Body of pancreas (tissue), 4 donors: ENCODE measurements around the gene TP53I13. TPM values are rescaled to one million over a fixed set of nuclear protein-coding genes. Genes with fewer than 3 reads are reported as not detected.

Source experiments
- ATAC-seq: fragments of 150-250 bp; one replicate; pipeline ENCODE4 v1.9.1; 2016
- DNase-seq, 4 donors: peaks; one replicate each; pipeline ENCODE4 v3.0.0-alpha.2; 2019
- H3K27ac ChIP-seq, 4 donors: fragments of 200-600 bp; sonication (generic); 1 replicate in 3 of 4; 2 replicates in 1 of 4; pipeline versions ENCODE4 v1.5.1 to v1.6.1; 2016 to 2019; ENCODE audit warnings: mild to moderate bottlenecking in 1 of 4, mixed read lengths in 1 of 4, moderate library complexity in 1 of 4
- H3K27me3 ChIP-seq, 2 donors: fragments of 200-600 bp; sonication (generic); one replicate each; pipeline ENCODE4 v1.6.0; 2016; ENCODE audit warnings: mild to moderate bottlenecking in 1 of 2
- H3K36me3 ChIP-seq, 2 donors: fragments of 200-600 bp; sonication (generic); replicated peaks in 1 of 2; 2 replicates each; pipeline ENCODE4 v1.5.1; 2016; ENCODE audit warnings: low read depth in 2 of 2; ENCODE audit not compliant: insufficient read depth in 1 of 2
- H3K4me1 ChIP-seq: fragments of 200-600 bp; sonication (generic); one replicate; pipeline ENCODE4 v1.6.0; 2016
- H3K4me3 ChIP-seq, 2 donors: fragments of 200-600 bp; sonication (generic); 1 replicate in 1 of 2; 2 replicates in 1 of 2; pipeline ENCODE4 v1.5.1; 2016 to 2019
- H3K9me3 ChIP-seq, 3 donors: fragments of 200-600 bp; sonication (generic); 1 replicate in 2 of 3; 2 replicates in 1 of 3; pipeline ENCODE4 v1.5.1; 2016
- CTCF ChIP-seq, 7 experiments: fragments of 450-650 bp in 4 of 7; fragments of 200-600 bp in 3 of 7; sonication (generic) in 3 of 7; IDR thresholded peaks; one replicate each; pipeline ENCODE4 v1.5.1; 2016 to 2019; ENCODE audit warnings: antibody characterized with exemption in 7 of 7
- POLR2A ChIP-seq, 3 donors: fragments of 450-650 bp; IDR thresholded peaks; one replicate each; pipeline ENCODE4 v1.6.1; 2016; ENCODE audit warnings: antibody characterized with exemption in 3 of 3, mild to moderate bottlenecking in 2 of 3
- WGBS, 2 donors: methylation state at CpG; one replicate each; pipeline ENCODE4 v1.1.5; 2017; 5-methylcytosine and 5-hydroxymethylcytosine counted together
- intact Hi-C: fragments of 100-400 bp; cut with DNase I; formaldehyde crosslinking; loops from one replicate; pipeline ENCODE4 v1.15.1; 2023
- total RNA-seq, 2 donors: library from RNA; depleted of rRNA; stranded (reverse); fragments of >200 nt; gene quantifications; one replicate each; pipeline ENCODE4 v1.1.0, GENCODE V29; 2016

The TP53I13 gene
- total RNA-seq, 2 donors from 2014 or later = 56.3 to 62.3 TPM

DNA sequence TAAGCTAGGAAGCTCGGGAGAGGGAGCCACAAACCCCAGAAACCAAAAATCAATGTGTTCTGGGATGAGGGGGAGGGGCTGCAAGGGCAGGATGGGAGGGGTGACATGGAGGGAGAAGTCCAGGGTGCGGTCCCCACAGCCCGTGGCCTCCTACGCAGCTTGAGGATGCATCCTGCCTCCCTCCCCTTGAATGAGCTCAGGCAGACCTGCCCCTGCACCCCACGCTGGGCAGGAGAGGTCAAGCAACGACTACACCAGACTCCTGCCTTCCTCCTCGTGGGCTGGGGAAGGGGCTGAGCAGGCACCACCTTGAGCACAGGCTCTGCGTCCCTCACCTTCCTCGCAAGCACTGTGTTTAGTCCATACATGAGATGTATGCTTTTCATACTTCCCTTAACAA is 28.3 kb downstream of the TP53I13 start:
- ATAC-seq (no peak), DNase-seq (no peak)
- Histone ChIP-seq H3K27ac (no peak overlapping the region), H3K4me3 (no peak overlapping the region), H3K36me3 (no peaks in the 10 kb centered on the region), H3K27me3 (no peaks in the 10 kb centered on the region), H3K4me1 (peaks cover 21% of the 10 kb centered on the region), H3K9me3 (no peaks in the 10 kb centered on the region)
- no peak for TF ChIP-seq CTCF (IDR thresholded peaks at IDR 0.05)
- TF ChIP-seq POLR2A (IDR thresholded peaks at IDR 0.05) = no peak
- 74 to 92% methylated on average over 2 to 9 of the region's 9 CpGs for WGBS, 2 donors
- intact Hi-C loops = no loop called here

DNA sequence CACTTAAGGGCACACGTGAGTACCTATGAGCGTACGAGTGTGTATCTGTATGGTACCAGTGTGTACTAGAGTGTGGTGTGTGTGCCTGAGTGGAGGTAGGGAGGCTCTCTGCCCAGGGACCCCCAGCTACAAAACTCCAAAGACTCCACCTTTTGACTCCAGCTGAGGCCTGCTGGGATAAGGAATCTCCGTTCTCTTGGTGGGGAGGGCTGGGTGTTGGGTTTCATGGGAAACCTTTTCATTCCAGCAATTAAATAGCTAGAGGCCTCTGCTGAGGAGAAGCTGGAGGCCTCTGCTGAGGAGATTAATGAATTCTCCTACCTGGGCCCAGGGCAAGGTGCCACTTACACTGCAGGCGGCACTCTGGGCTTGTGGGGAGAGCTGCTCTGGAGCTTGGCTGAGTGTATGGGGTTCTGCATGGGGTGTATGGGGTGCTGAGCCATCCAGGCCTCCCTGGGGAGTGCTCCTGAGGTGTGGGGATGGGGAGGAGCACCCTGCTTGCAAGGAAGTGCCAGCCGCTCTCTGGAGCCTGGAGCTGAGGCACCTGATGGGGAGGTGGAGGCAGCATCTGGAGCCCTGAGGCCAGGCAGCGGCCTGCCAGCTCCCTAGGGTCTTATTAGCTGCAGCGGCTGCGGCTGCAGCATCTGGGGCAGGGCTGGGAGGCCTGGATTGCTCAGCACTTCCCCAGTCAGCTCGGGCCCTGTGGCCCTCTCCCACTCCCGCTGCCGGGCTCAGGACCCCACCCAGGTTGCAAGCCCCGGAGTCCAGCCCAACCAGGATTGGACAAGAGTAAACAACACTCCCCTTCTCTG is 29.1 kb downstream of the TP53I13 start:
- Histone ChIP-seq H3K27ac (no peak overlapping the region), H3K27me3 (no peaks in the 10 kb centered on the region), H3K4me1 (peaks cover 14% of the 10 kb centered on the region), H3K9me3 (no peaks in the 10 kb centered on the region), H3K36me3 (no peaks in the 10 kb centered on the region), H3K4me3 (no peak overlapping the region)
- no peak for ATAC-seq
- 77 to 85% methylated on average over 5 to 13 of the region's 13 CpGs for WGBS, 2 donors
- TF ChIP-seq POLR2A (IDR thresholded peaks at IDR 0.05) = no peak
- TF ChIP-seq CTCF (IDR thresholded peaks at IDR 0.05) = no peak
- intact Hi-C loops = no loop called here
- DNase-seq = no peak

DNA sequence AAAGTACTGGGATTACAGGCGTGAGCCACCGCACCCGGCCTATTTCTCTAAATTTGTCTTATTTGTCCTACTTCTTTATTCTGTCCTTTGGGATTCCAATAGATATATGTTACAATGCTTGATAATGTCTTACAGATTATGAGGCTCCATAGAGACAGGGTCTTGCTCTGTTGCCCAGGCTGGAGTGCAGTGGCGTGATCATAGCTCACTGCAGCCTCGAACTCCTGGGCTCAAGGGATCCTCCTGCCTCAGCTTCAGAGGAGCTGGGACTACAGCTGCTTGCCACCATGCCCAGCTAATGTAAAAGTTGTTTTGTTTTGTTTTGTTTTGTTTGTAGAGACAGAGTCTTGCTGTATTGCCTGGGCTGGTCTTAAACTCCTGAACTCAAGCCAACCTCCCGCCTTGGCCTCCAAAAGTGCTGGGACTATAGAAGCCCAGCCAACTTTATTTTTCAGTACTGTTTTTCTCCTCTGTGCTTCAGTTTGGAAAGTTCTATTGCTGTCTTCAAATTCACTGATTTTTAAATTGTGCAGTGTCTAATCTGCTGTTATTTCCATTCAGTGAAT is 34.7 kb downstream of the TP53I13 start:
- intact Hi-C loops = no loop called here
- 89 to 93% methylated on average over 6 of the region's 6 CpGs for WGBS, 2 donors
- no peaks in the 10 kb centered on the region for H3K9me3 ChIP-seq
- no peak for DNase-seq
- no peak overlapping the region for H3K4me3 ChIP-seq
- H3K27ac ChIP-seq = no peak overlapping the region
- H3K4me1 ChIP-seq = no peaks in the 10 kb centered on the region
- ATAC-seq = no peak
- TF ChIP-seq CTCF (IDR thresholded peaks at IDR 0.05) (no peak), POLR2A (IDR thresholded peaks at IDR 0.05) (no peak)
- H3K27me3 ChIP-seq = no peaks in the 10 kb centered on the region
- H3K36me3 ChIP-seq = no peaks in the 10 kb centered on the region

GRCh38 chr17:29607557-29608195 is 39.2 kb downstream of the TP53I13 start:
- intact Hi-C loops = no loop called here
- Histone ChIP-seq H3K9me3 (no peaks in the 10 kb centered on the region), H3K4me1 (peaks cover under 1% of the 10 kb centered on the region), H3K27ac (no peak overlapping the region), H3K36me3 (no peaks in the 10 kb centered on the region), H3K27me3 (no peaks in the 10 kb centered on the region), H3K4me3 (no peak overlapping the region)
- no peak for DNase-seq
- TF ChIP-seq CTCF (IDR thresholded peaks at IDR 0.05) (no peak), POLR2A (IDR thresholded peaks at IDR 0.05) (no peak)
- no peak for ATAC-seq
- WGBS, 2 donors = 70 to 87% methylated on average over 4 to 29 of the region's 29 CpGs
